TTC549 (cell line): ENCODE measurements around the gene SGMS2.

Source experiments
- FAIRE-seq: peaks from 2 replicates; lab custom pipeline; 2012; peaks lifted over from hg19 to GRCh38; lab: Jason Lieb, UNC

The SGMS2 gene

GRCh38 chr4:107828315-107829090 is 3.8 kb downstream of the SGMS2 start:
- no peak for FAIRE-seq

GRCh38 chr4:107831140-107831539 is 6.4 kb downstream of the SGMS2 start:
- FAIRE-seq: no peak

- no peak for FAIRE-seq
Measured at GRCh38 chr4:107832275-107832807, 7.6 kb downstream of the SGMS2 start.

- FAIRE-seq: no peak
Measured at GRCh38 chr4:107834241-107834794, 9.6 kb downstream of the SGMS2 start.

- no peak for FAIRE-seq
Measured at GRCh38 chr4:107835406-107835805, 10.7 kb downstream of the SGMS2 start.

GRCh38 chr4:107837317-107837716 is 12.6 kb downstream of the SGMS2 start:
- FAIRE-seq: no peak

GRCh38 chr4:107837776-107838618 is 13.3 kb downstream of the SGMS2 start:
- no peak for FAIRE-seq

- FAIRE-seq: no peak
Measured at GRCh38 chr4:107838861-107839565, 14.3 kb downstream of the SGMS2 start.

GRCh38 chr4:107843391-107843790 is 18.7 kb downstream of the SGMS2 start:
- no peak for FAIRE-seq

GRCh38 chr4:107845681-107846080 is 20.9 kb downstream of the SGMS2 start:
- no peak for FAIRE-seq

- no peak for FAIRE-seq
Measured at GRCh38 chr4:107850438-107850837, 25.7 kb downstream of the SGMS2 start.

- no peak for FAIRE-seq
Measured at GRCh38 chr4:107853444-107854355, 29.0 kb downstream of the SGMS2 start.

- FAIRE-seq: no peak
Measured at GRCh38 chr4:107854356-107855022, 29.8 kb downstream of the SGMS2 start.

- no peak for FAIRE-seq
Measured at GRCh38 chr4:107855723-107856122, 31.0 kb downstream of the SGMS2 start.

- no peak for FAIRE-seq
Measured at GRCh38 chr4:107856901-107857300, 32.2 kb downstream of the SGMS2 start.

- no peak for FAIRE-seq
Measured at GRCh38 chr4:107857741-107858140, 33.0 kb downstream of the SGMS2 start.

GRCh38 chr4:107858158-107858742 is 33.5 kb downstream of the SGMS2 start:
- no peak for FAIRE-seq

- FAIRE-seq: no peak
Measured at GRCh38 chr4:107862658-107863057, 37.9 kb downstream of the SGMS2 start.

- FAIRE-seq: no peak
Measured at GRCh38 chr4:107863416-107863815, 38.7 kb downstream of the SGMS2 start.

GRCh38 chr4:107863850-107864371 is 39.2 kb downstream of the SGMS2 start:
- no peak for FAIRE-seq
